CD4-positive, alpha-beta T cell treated with Interleukin-15 for 4 hours (primary cell): ENCODE results near the gene AKTIP.
"Not testable (repeated sequence)": the region's sequence is repeated elsewhere in the genome, so short reads cannot be mapped to it uniquely, and the experiment has no call there.

Source experiments
- DNase-seq: peaks from one replicate; pipeline ENCODE4 v3.0.0-alpha.2; 2020; ENCODE audit warnings: low spot score

AKTIP gene

GRCh38 chr16:53502331-53503269, at the start of gene AKTIP:
Gene AKTIP, minus strand, starts transcription at chr16:53503209. Its CDS starts 2,950 bp downstream, at chr16:53500259.
- DNase-seq, result no peak

GRCh38 chr16:53549970-53550690, 47.1 kb upstream of the AKTIP start:
- peak; percentile 57 for DNase-seq

- no peak for DNase-seq
Observed at GRCh38 chr16:53546988-53547391, 44.0 kb upstream of the AKTIP start.

GRCh38 chr16:53545433-53545832, 42.4 kb upstream of the AKTIP start:
- peak; percentile 34 for DNase-seq

- DNase-seq, result no peak
Observed at GRCh38 chr16:53542283-53542682, 39.3 kb upstream of the AKTIP start.

GRCh38 chr16:53541326-53541725, 38.3 kb upstream of the AKTIP start:
- DNase-seq, result no peak

- not testable (repeated sequence) for DNase-seq
Observed at GRCh38 chr16:53539759-53540718, 37.0 kb upstream of the AKTIP start.

- DNase-seq, result not testable (repeated sequence)
Observed at GRCh38 chr16:53539346-53539745, 36.3 kb upstream of the AKTIP start.

- no peak for DNase-seq
Observed at GRCh38 chr16:53537626-53538025, 34.6 kb upstream of the AKTIP start.

GRCh38 chr16:53534206-53534605, 31.2 kb upstream of the AKTIP start:
- no peak for DNase-seq

GRCh38 chr16:53530741-53531140, 27.7 kb upstream of the AKTIP start:
- no peak for DNase-seq

- no peak for DNase-seq
Observed at GRCh38 chr16:53530046-53530445, 27.0 kb upstream of the AKTIP start.

- no peak for DNase-seq
Observed at GRCh38 chr16:53529513-53529912, 26.5 kb upstream of the AKTIP start.

- DNase-seq, result no peak
Observed at GRCh38 chr16:53528797-53529196, 25.8 kb upstream of the AKTIP start.

GRCh38 chr16:53523971-53524548, 21.1 kb upstream of the AKTIP start:
- no peak for DNase-seq

GRCh38 chr16:53523126-53523804, 20.3 kb upstream of the AKTIP start:
- no peak for DNase-seq

GRCh38 chr16:53519417-53520091, 16.5 kb upstream of the AKTIP start:
- no peak for DNase-seq

GRCh38 chr16:53518550-53519416, 15.8 kb upstream of the AKTIP start:
- DNase-seq, result peak; percentile 78

- DNase-seq, result no peak
Observed at GRCh38 chr16:53517851-53518250, 14.8 kb upstream of the AKTIP start.
